ENCODE data around the gene EHMT1.
"Not testable (repeated sequence)": the region's sequence is repeated elsewhere in the genome, so short reads cannot be mapped to it uniquely, and the experiment has no call there.

EHMT1 gene

DNA sequence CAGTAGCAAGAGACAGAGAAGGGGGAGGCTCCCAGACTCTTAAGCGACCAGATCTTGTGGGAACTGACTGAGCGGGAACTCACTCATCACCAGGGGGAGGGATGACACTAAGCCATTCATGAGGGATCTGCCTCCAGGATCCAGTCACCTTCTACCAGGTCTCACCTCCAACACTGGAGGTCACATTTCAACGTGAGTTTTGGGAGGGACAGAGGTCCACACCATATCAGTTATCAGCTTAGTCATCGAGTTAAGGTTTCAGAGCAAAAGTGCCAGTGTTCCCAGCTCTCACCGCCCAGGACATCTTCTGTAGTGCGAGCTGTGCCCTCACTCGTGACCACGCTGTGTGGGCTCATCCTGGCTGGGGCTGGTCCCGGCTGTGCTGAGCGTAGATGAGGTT lies 160.1 kb downstream of the EHMT1 start:
- Histone ChIP-seq H3K4me1 (ENCODE audit: low read depth, poor library complexity, severe bottlenecking) (no peaks in the 10 kb centered on the region), H4K20me1 (ENCODE audit: insufficient read depth) (no peaks in the 10 kb centered on the region), H3K27ac (no peak overlapping the region), H3K4me3 (IDR thresholded peaks at IDR 0.05; ENCODE audit: insufficient read depth, low read depth, low read length) (no peak overlapping the region), H3K27me3 (ENCODE audit: insufficient read depth, low read depth) (no peaks in the 10 kb centered on the region), H3K79me2 (ENCODE audit: insufficient read depth, low read depth) (no peaks in the 10 kb centered on the region), H2AFZ (ENCODE audit: low read depth) (no peak overlapping the region), H3K36me3 (ENCODE audit: insufficient read depth) (peaks cover 7% of the 10 kb centered on the region; the same call in 1 of the 2 replicates), H3K9ac (no peak overlapping the region), H3K4me2 (no peak overlapping the region)
- TF ChIP-seq, protein P1, sequence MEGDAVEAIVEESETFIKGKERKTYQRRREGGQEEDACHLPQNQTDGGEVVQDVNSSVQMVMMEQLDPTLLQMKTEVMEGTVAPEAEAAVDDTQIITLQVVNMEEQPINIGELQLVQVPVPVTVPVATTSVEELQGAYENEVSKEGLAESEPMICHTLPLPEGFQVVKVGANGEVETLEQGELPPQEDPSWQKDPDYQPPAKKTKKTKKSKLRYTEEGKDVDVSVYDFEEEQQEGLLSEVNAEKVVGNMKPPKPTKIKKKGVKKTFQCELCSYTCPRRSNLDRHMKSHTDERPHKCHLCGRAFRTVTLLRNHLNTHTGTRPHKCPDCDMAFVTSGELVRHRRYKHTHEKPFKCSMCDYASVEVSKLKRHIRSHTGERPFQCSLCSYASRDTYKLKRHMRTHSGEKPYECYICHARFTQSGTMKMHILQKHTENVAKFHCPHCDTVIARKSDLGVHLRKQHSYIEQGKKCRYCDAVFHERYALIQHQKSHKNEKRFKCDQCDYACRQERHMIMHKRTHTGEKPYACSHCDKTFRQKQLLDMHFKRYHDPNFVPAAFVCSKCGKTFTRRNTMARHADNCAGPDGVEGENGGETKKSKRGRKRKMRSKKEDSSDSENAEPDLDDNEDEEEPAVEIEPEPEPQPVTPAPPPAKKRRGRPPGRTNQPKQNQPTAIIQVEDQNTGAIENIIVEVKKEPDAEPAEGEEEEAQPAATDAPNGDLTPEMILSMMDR (conservative IDR thresholded peaks at IDR 0.05; ENCODE audit: low read depth, low read length) = no peak

DNA sequence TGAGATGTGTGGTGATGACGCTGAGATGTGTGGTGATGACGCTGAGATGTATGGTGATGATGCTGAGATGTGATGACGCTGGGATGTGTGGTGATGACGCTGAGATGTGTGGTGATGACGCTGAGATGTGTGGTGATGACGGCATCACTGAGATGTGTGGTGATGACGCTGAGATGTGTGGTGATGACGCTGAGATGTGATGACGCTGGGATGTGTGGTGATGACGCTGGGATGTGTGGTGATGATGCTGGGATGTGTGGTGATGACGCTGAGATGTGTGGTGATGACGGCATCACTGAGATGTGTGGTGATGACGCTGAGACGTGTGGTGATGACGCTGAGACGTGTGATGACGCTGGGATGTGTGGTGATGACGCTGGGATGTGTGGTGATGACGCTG lies 161.2 kb downstream of the EHMT1 start:
- H2AFZ ChIP-seq (ENCODE audit: low read depth); H3K79me2 ChIP-seq (ENCODE audit: insufficient read depth, low read depth); H3K4me3 ChIP-seq (IDR thresholded peaks at IDR 0.05; ENCODE audit: insufficient read depth, low read depth, low read length); H3K4me1 ChIP-seq (ENCODE audit: low read depth, poor library complexity, severe bottlenecking); H4K20me1 ChIP-seq (ENCODE audit: insufficient read depth); H3K27me3 ChIP-seq (ENCODE audit: insufficient read depth, low read depth); H3K36me3 ChIP-seq (ENCODE audit: insufficient read depth); H3K4me2 ChIP-seq; H3K27ac ChIP-seq; H3K9ac ChIP-seq: not testable (repeated sequence)

DNA sequence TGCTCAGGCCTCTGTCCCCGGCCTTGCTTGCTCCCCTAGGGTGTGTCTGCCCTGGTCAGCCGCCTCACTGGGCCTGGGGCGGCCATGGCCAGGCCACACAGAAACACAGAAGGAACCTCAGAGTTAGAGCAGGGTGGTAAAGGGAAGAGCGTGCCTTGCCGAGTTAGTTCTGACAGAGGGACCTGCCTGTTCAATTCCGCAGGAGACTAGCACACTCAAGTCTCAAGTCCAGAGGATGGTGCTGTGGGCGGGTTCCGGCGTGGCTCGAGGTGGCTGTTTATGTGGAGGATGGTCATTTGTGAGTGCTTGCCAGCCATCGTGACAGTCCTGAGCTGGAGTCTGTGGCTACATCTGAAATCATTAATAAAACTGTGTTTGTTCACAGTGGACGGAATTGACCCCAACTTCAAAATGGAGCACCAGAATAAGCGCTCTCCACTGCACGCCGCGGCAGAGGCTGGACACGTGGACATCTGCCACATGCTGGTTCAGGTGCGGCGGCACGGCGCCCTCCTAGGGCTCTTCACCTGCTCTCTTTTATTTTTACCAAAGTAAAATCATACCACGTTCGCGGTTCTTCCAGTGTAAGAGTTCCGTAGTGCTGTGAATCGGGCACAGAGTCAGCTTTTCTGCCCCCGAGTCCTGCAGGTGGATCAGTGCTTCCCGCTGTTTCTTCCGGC lies 163.2 kb downstream of the EHMT1 start:
- Histone ChIP-seq H3K4me2 (no peak overlapping the region), H2AFZ (ENCODE audit: low read depth) (no peak overlapping the region), H3K4me1 (ENCODE audit: low read depth, poor library complexity, severe bottlenecking) (no peaks in the 10 kb centered on the region), H4K20me1 (ENCODE audit: insufficient read depth) (no peaks in the 10 kb centered on the region), H3K27me3 (ENCODE audit: insufficient read depth, low read depth) (no peaks in the 10 kb centered on the region), H3K4me3 (IDR thresholded peaks at IDR 0.05; ENCODE audit: insufficient read depth, low read depth, low read length) (no peak overlapping the region), H3K36me3 (ENCODE audit: insufficient read depth) (peaks cover 6% of the 10 kb centered on the region; the same call in 1 of the 2 replicates), H3K9ac (no peak overlapping the region), H3K27ac (no peak overlapping the region), H3K79me2 (ENCODE audit: insufficient read depth, low read depth) (no peaks in the 10 kb centered on the region)
- TF ChIP-seq, protein P1 (conservative IDR thresholded peaks at IDR 0.05; ENCODE audit: low read depth, low read length) = no peak

DNA sequence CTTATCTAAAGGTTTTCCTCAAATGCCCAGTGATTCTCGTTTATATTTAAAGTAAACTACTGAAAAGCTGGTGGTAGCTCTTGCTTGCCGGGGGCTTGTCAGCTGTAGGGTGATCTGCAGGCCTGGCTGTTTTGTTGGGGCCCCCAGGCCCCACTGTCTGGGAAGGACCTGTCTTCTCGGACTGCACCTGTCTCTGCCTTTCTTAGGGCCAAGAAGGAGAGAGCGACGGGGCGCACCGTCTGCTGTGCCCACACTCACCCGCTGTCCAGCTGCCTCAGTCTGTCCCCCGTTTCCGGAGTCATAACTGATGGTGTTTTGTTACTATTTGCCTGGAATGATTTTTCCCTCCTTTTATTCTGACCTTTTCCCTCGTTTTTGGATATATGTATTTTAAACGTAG lies 164.7 kb downstream of the EHMT1 start:
- H3K4me2 ChIP-seq = no peak overlapping the region
- H3K9ac ChIP-seq = no peak overlapping the region
- no peaks in the 10 kb centered on the region for H3K36me3 ChIP-seq (ENCODE audit: insufficient read depth)
- no peaks in the 10 kb centered on the region for H4K20me1 ChIP-seq (ENCODE audit: insufficient read depth)
- no peaks in the 10 kb centered on the region for H3K27me3 ChIP-seq (ENCODE audit: insufficient read depth, low read depth)
- no peak overlapping the region for H3K27ac ChIP-seq
- no peak overlapping the region for H2AFZ ChIP-seq (ENCODE audit: low read depth)
- TF ChIP-seq, protein P1 (conservative IDR thresholded peaks at IDR 0.05; ENCODE audit: low read depth, low read length) = no peak
- no peaks in the 10 kb centered on the region for H3K4me1 ChIP-seq (ENCODE audit: low read depth, poor library complexity, severe bottlenecking)
- H3K79me2 ChIP-seq (ENCODE audit: insufficient read depth, low read depth) = no peaks in the 10 kb centered on the region
- H3K4me3 ChIP-seq (IDR thresholded peaks at IDR 0.05; ENCODE audit: insufficient read depth, low read depth, low read length) = no peak overlapping the region

DNA sequence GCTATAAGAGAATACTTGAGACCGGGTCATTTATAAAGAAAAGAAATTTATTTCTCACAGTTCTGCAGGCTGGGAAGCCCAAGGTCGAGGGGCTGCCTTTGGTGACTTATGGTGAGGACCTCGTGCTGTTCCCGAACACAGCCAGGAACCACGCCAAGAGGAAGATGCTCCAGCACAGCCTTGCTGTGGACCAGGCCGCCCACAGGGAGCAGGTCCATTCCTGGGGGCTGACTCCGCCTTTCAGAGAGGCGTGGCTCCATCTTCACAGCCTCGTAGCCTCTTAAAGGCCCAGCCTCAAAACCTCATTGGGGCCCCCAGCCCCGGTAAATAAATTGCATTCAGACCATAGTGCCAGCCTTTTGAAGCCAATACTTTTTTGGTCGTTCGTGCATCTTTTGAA lies 165.2 kb downstream of the EHMT1 start:
- Histone ChIP-seq H3K36me3 (ENCODE audit: insufficient read depth) (no peaks in the 10 kb centered on the region), H3K79me2 (ENCODE audit: insufficient read depth, low read depth) (no peaks in the 10 kb centered on the region), H3K9ac (no peak overlapping the region), H3K4me1 (ENCODE audit: low read depth, poor library complexity, severe bottlenecking) (no peaks in the 10 kb centered on the region), H2AFZ (ENCODE audit: low read depth) (no peak overlapping the region), H4K20me1 (ENCODE audit: insufficient read depth) (no peaks in the 10 kb centered on the region), H3K27ac (no peak overlapping the region), H3K27me3 (ENCODE audit: insufficient read depth, low read depth) (no peaks in the 10 kb centered on the region), H3K4me3 (IDR thresholded peaks at IDR 0.05; ENCODE audit: insufficient read depth, low read depth, low read length) (no peak overlapping the region), H3K4me2 (no peak overlapping the region)
- TF ChIP-seq, protein P1 (conservative IDR thresholded peaks at IDR 0.05; ENCODE audit: low read depth, low read length) = no peak

Data from KMS-11 (cell line).